ENCODE results near the gene AGPAT4.

AGPAT4 gene

DNA sequence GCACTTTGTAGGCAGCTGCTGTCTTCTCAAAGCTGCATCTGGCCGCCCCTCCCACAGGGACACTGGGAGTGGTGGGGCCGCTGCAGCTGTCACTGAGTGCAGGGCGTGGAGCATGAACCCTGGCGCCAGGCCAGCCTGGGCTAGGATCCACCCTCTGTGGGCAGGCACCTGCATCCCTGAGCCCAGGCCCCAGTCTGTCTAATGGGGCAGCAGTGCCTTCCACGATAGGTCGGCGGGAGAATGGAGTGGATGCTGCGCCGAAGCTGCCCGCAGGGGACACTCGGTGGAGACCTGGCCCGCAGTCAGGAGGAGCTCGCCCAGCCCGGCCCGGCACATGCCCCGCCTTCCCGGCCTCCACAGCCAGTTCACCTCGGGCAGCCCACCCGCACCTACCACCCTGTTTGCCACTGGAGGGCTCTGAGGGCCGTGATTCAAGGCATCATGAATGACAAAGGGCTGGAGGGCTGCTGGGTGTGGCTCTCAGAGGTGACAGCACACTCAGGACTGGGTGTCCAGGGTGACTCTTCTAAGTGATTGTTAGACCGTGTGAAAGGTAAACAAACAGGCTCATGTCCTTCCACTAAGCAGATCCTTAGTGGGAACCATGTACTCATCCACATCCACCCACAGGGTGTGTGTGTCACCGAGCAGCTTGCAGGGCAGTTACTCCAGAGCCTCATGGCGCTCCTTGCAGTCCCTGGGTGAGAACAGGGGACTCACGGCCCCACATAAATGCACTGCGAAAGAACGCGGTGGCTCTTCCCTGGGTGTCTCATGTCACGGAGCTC is 133.9 kb downstream of the AGPAT4 start:
- H3K4me1 Mint-ChIP-seq: peaks cover 16% of the 10 kb centered on the region
- no peak overlapping the region for H3K4me3 Mint-ChIP-seq
- peaks cover 73% of the 10 kb centered on the region for H3K36me3 Mint-ChIP-seq (ENCODE audit: low read depth)
- peak overlapping the region; percentile 57 for H3K27ac Mint-ChIP-seq
- H3K9me3 Mint-ChIP-seq: no peaks in the 10 kb centered on the region
- DNase-seq: no peak
- TF ChIP-seq, protein P1, sequence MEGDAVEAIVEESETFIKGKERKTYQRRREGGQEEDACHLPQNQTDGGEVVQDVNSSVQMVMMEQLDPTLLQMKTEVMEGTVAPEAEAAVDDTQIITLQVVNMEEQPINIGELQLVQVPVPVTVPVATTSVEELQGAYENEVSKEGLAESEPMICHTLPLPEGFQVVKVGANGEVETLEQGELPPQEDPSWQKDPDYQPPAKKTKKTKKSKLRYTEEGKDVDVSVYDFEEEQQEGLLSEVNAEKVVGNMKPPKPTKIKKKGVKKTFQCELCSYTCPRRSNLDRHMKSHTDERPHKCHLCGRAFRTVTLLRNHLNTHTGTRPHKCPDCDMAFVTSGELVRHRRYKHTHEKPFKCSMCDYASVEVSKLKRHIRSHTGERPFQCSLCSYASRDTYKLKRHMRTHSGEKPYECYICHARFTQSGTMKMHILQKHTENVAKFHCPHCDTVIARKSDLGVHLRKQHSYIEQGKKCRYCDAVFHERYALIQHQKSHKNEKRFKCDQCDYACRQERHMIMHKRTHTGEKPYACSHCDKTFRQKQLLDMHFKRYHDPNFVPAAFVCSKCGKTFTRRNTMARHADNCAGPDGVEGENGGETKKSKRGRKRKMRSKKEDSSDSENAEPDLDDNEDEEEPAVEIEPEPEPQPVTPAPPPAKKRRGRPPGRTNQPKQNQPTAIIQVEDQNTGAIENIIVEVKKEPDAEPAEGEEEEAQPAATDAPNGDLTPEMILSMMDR (IDR thresholded peaks at IDR 0.05): no peak
- no peaks in the 10 kb centered on the region for H3K27me3 Mint-ChIP-seq (ENCODE audit: low read depth, poor library complexity)

DNA sequence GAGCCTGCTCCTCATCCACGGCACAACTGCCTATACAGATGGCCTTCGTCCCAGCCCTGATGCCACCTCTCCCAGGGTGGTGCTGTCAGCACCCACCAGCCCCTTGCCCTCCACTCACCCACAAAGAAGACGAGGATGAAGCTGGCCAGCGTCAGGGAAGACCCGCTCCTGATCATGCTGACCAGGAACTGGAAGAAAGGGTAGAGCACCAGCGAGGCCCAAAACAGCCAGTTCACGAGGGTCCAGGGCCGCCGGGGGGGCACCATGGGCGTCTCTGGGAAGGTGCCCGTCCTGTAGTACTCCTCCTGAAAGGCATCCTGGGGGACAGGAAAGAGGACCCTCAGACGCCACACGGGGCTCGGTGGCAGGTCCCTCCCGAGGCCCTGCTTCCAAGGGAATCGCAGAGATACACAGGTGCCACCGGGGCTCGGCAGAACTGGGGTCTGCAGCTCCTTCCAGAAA is 134.5 kb downstream of the AGPAT4 start:
- Mint-ChIP-seq H3K4me1 (peaks cover 18% of the 10 kb centered on the region), H3K4me3 (no peak overlapping the region), H3K27ac (no peak overlapping the region), H3K27me3 (ENCODE audit: low read depth, poor library complexity) (no peaks in the 10 kb centered on the region), H3K36me3 (ENCODE audit: low read depth) (peaks cover 73% of the 10 kb centered on the region), H3K9me3 (no peaks in the 10 kb centered on the region)
- TF ChIP-seq, protein P1 (IDR thresholded peaks at IDR 0.05): no peak
- DNase-seq: no peak

DNA sequence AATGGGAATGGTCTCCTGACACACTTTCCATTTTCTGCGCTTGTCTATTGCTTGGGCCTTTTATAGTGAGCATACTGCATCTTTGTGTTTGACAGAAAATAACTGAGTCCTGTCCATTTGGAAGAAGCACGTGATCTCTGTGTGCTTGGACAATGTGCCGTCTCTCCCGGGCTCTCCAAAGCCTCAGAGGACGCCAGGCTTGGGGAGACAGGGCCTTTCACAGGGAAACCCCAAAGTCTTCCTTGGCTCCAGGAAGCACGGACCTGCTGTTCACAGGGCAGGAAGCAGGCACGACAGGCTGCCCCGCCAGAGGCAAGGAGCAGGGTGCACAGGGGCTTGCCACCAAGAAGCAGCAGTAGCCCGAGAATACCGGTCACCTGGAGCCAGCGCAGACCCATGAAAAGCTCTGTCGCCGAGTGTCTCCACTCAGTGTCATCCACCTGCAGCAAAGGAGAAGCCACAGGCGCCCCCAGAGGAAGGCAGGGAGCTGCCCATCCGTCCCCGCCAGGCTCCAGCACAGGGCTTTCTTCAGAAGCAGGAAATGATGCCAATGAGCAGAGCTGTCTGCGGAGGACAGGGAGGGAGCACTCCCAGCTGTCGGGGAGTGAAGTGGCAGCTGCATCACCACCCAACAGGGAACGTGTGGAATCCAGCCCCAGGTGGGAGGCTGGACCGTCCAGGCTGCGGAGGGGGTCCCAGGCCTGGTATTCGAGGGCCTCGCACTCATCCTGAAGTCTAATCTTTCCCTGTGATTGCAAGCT is 135.1 kb downstream of the AGPAT4 start:
- H3K4me1 Mint-ChIP-seq: peaks cover 18% of the 10 kb centered on the region
- TF ChIP-seq, protein P1 (IDR thresholded peaks at IDR 0.05): no peak
- DNase-seq: no peak
- H3K36me3 Mint-ChIP-seq (ENCODE audit: low read depth): peaks cover 73% of the 10 kb centered on the region
- H3K4me3 Mint-ChIP-seq: no peak overlapping the region
- H3K27ac Mint-ChIP-seq: peak overlapping the region; percentile 51
- no peaks in the 10 kb centered on the region for H3K9me3 Mint-ChIP-seq
- no peaks in the 10 kb centered on the region for H3K27me3 Mint-ChIP-seq (ENCODE audit: low read depth, poor library complexity)

DNA sequence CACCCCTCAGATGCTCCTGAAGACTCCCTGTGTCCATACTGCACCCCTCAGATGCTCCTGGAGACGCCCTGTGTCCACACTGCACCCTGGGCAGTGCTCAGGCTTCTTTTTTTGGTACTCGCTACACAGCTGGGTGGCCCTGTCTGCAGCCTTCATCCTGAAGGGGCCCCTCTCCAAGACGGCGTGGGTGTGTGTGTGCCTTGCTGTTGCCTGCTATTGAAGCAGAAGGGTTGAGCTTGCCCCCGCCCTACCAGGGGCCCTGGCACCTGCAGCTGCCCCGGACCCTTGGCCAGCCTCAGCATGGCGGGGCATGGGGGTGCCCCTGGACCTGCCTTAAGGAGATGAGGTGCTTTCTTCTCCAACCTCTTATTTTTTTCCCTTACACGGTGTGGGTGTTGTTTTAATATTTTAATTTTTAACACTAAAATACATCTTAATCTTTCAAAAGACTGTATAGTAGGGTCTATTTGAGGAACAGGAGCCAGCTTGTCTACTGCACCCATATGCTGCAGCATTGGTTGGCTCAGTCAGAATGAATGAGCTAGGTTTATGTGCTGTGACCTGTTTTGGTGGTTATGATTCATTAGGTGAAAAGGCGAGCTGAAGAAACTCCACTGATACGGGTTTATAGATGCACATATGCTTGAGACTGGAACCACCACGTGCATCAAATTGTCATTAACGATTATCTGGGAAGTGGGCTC is 135.9 kb downstream of the AGPAT4 start:
- Mint-ChIP-seq H3K4me3 (no peak overlapping the region), H3K9me3 (no peaks in the 10 kb centered on the region), H3K4me1 (peaks cover 18% of the 10 kb centered on the region), H3K27me3 (ENCODE audit: low read depth, poor library complexity) (no peaks in the 10 kb centered on the region), H3K36me3 (ENCODE audit: low read depth) (peaks cover 73% of the 10 kb centered on the region), H3K27ac (no peak overlapping the region)
- TF ChIP-seq, protein P1 (IDR thresholded peaks at IDR 0.05): no peak
- DNase-seq: no peak

DNA sequence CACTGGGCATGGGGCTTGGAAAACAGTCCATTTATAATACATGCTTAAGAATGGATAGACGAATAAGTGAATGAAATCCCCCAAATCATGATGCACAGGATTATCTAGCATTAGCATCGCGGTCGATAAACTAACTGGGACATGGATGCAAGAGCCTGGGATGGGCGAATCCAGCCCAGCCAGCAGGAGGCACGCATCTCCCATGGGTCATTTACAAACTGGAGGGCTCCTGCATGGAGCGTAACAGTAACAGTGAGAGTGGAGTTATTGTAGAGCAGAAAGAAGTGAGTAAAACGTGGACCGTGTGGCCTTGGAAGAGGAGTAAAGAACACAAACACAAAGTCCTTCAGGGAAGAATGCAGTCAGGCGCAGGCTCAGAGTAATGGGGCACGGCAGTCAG is 136.5 kb downstream of the AGPAT4 start:
- Mint-ChIP-seq H3K36me3 (ENCODE audit: low read depth) (peaks cover 73% of the 10 kb centered on the region), H3K4me3 (no peak overlapping the region), H3K4me1 (peaks cover 18% of the 10 kb centered on the region), H3K27me3 (ENCODE audit: low read depth, poor library complexity) (no peaks in the 10 kb centered on the region), H3K27ac (peak overlapping the region; percentile 88), H3K9me3 (no peaks in the 10 kb centered on the region)
- DNase-seq: no peak
- TF ChIP-seq, protein P1 (IDR thresholded peaks at IDR 0.05): no peak

Measured in nephron progenitor cell (in vitro differentiated cells).